Neural progenitor cell (in vitro differentiated cells): Measurements from ENCODE around the gene ZSWIM2.

Experiments used
- EZH2 ChIP-seq: fragments of 200-600 bp; sonication (generic); IDR thresholded peaks from 2 replicates; pipeline ENCODE4 v1.6.1; 2017; ENCODE audit warnings: antibody characterized with exemption, mild to moderate bottlenecking, moderate library complexity
- EZH2phosphoT487 ChIP-seq: fragments of 200-600 bp; sonication (generic); IDR thresholded peaks from 2 replicates; pipeline ENCODE4 v1.6.1; 2017; ENCODE audit warnings: antibody characterized with exemption
- TF ChIP-seq, protein P1 (sequence below): fragments of 200-600 bp; sonication (generic); IDR thresholded peaks from 2 replicates; pipeline ENCODE4 v1.5.1; 2017; ENCODE audit warnings: antibody characterized with exemption, mild to moderate bottlenecking

DNA sequence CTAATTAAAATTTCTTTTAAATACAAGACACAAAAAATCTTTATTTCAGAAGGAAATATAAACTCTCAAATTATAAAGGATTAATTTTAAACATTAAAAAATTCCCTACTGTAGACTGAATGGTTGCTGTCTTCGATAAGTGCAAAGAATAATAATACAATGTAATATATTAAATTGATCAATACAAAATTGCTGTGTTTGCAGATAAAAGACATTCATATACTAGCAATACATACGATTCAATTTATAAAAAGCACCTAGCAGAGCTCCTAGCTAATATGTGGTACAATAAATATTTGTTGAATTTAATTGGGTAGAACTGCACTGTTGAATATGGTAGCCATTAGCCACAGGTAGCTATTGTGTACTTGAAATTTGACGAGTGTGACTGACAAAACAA lies 6.6 kb downstream of the ZSWIM2 start:
- TF ChIP-seq, protein P1, sequence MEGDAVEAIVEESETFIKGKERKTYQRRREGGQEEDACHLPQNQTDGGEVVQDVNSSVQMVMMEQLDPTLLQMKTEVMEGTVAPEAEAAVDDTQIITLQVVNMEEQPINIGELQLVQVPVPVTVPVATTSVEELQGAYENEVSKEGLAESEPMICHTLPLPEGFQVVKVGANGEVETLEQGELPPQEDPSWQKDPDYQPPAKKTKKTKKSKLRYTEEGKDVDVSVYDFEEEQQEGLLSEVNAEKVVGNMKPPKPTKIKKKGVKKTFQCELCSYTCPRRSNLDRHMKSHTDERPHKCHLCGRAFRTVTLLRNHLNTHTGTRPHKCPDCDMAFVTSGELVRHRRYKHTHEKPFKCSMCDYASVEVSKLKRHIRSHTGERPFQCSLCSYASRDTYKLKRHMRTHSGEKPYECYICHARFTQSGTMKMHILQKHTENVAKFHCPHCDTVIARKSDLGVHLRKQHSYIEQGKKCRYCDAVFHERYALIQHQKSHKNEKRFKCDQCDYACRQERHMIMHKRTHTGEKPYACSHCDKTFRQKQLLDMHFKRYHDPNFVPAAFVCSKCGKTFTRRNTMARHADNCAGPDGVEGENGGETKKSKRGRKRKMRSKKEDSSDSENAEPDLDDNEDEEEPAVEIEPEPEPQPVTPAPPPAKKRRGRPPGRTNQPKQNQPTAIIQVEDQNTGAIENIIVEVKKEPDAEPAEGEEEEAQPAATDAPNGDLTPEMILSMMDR = no peak
- TF ChIP-seq EZH2 (no peak), EZH2phosphoT487 (no peak)
